Mucosa of descending colon (tissue), 3 donors: ENCODE data around the gene GPC3. TPM values are rescaled to one million over a fixed set of nuclear protein-coding genes. Genes with fewer than 3 reads are reported as not detected.

Experiments
- ATAC-seq: fragments of 200-7000 bp; cut with Tn5 transposase; one replicate; pipeline ENCODE4 v1.9.1; 2020; ENCODE audit warnings: mild to moderate bottlenecking, moderate library complexity
- DNase-seq, 3 donors: peaks; one replicate each; pipeline ENCODE4 v3.0.0-alpha.2; 2020
- H3K36me3 ChIP-seq: fragments of 200-600 bp; one replicate; pipeline ENCODE4 v1.8.0; 2021; ENCODE audit warnings: low read depth, mild to moderate bottlenecking
- H3K4me1 ChIP-seq: fragments of 200-600 bp; one replicate; pipeline ENCODE4 v1.8.0; 2021; ENCODE audit warnings: low read depth, mild to moderate bottlenecking
- H3K4me3 ChIP-seq: fragments of 200-600 bp; one replicate; pipeline ENCODE4 v1.8.0; 2021; ENCODE audit warnings: mild to moderate bottlenecking
- H3K9me3 ChIP-seq: fragments of 200-600 bp; one replicate; pipeline ENCODE4 v1.8.0; 2021; ENCODE audit warnings: mild to moderate bottlenecking
- intact Hi-C, 2 donors: fragments of 100-400 bp; cut with DNase I in 1 of 2; cut with micrococcal nuclease in 1 of 2; formaldehyde crosslinking; loops; one replicate each; pipeline versions ENCODE4 v1.11.0 to v1.11.1; 2022; cut with DNase I, micrococcal nuclease
- total RNA-seq, 3 donors: library from RNA; stranded (reverse); fragmentation: NEBNext Ultra II Directional in 2 of 3; extraction: Animal tissue kit (Norgen Biotek cat#: 25700) in 2 of 3; gene quantifications; one replicate each; pipeline versions ENCODE4 v1.2.1 to v1.2.4, GENCODE V29; 2021 to 2023
- TF ChIP-seq, protein P1 (sequence below): fragments of 200-600 bp; IDR thresholded peaks from one replicate; pipeline ENCODE4 v1.8.0; 2022; ENCODE audit warnings: antibody characterized with exemption, mild to moderate bottlenecking
- donor health status: DM: no; HTN: no; CAD: no; lungs with moderate emphysema.
- donor health status: DM: no; HTN: no; CAD: no.
- donor health status: DM: no; HTN: yes; CAD: no.

Gene GPC3
- total RNA-seq, 3 donors from 2014 or later = 0.55 to 2.8 (median 2.1) TPM

DNA sequence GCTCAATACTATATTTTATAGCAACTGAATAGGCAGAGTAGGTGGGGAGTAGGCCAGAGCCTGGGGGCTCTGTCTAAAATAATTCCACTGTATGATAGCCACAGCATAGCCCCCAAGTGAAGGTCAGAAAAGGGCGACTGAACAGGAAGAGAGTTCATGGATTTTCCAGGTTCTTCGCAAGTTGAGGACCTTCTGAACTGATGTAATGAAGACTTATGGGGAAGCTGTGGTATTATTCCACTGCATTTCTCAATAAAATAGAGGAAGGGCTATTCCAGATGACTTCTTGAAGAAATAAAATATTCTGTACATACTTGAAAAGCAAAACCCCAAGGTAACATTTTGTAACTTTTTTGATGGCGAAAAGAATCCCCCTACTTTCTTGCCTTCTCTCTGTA is 338.7 kb downstream of the GPC3 start:
- Histone ChIP-seq H3K36me3 (no peaks in the 10 kb centered on the region), H3K9me3 (no peaks in the 10 kb centered on the region), H3K4me3 (no peak overlapping the region), H3K4me1 (no peaks in the 10 kb centered on the region)
- DNase-seq (no peak), ATAC-seq (no peak)
- intact Hi-C loops = no loop called here
- TF ChIP-seq, protein P1, sequence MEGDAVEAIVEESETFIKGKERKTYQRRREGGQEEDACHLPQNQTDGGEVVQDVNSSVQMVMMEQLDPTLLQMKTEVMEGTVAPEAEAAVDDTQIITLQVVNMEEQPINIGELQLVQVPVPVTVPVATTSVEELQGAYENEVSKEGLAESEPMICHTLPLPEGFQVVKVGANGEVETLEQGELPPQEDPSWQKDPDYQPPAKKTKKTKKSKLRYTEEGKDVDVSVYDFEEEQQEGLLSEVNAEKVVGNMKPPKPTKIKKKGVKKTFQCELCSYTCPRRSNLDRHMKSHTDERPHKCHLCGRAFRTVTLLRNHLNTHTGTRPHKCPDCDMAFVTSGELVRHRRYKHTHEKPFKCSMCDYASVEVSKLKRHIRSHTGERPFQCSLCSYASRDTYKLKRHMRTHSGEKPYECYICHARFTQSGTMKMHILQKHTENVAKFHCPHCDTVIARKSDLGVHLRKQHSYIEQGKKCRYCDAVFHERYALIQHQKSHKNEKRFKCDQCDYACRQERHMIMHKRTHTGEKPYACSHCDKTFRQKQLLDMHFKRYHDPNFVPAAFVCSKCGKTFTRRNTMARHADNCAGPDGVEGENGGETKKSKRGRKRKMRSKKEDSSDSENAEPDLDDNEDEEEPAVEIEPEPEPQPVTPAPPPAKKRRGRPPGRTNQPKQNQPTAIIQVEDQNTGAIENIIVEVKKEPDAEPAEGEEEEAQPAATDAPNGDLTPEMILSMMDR = no peak

DNA sequence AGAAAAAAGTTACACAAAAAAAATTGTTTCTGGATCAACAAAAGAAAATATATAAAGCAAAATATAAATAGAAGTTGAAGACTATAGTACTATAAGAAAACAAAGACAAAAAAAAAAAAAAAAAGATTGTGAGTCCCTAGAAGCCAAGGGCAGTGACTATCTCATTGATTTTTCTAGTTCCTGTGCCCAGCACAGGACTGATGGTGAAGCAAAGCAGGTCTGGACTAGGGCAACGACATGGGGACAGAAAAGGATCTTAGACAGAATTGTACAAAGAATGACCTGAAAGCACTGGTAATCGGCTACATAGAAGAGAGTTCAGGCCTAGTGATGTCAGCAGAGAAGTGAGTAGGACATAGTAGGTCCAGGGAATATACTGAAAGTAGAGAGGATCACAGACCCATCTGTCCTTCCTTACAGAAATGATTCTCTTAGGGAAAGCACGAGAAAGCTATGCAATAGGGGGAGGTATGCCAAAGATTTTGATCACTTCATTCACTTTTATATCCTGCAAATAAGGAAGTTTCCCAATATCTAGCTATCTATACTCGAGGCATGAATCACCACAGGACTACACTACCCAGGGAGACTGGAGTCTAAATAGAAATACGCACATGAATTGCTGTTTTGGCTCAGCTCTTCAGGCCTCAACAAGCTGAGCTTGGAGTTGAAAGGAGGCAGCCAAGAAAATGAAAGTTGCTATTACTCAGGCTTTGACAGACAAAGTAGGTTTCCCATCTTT is 339.2 kb downstream of the GPC3 start:
- H3K9me3 ChIP-seq = no peaks in the 10 kb centered on the region
- H3K4me1 ChIP-seq = no peaks in the 10 kb centered on the region
- TF ChIP-seq, protein P1 = no peak
- no peaks in the 10 kb centered on the region for H3K36me3 ChIP-seq
- H3K4me3 ChIP-seq = no peak overlapping the region
- ATAC-seq (peak; percentile 59), DNase-seq (no peak)
- intact Hi-C loops = no loop called here

DNA sequence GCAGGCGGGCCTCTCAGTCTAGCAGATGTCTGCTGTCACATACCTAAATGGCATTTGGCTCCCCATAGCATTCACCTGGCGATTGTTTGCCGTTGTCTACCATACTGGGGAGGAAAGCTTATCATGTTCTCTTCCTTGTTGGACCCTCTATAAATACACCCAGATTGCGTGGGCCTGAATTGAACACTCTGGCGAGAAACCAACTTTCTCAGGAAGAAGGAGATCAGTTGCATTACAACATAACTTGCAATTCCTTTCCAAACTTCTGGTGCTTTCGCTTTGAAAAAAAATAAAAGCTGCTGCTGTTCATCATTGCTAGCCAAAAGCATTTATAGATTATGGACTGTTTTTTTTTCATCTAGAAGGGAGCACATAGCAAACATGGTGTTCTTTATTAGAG is 340.1 kb downstream of the GPC3 start:
- Histone ChIP-seq H3K4me3 (no peak overlapping the region), H3K4me1 (no peaks in the 10 kb centered on the region), H3K9me3 (no peaks in the 10 kb centered on the region), H3K36me3 (no peaks in the 10 kb centered on the region)
- intact Hi-C loops = no loop called here
- TF ChIP-seq, protein P1 = no peak
- DNase-seq = no peak
- no peak for ATAC-seq

DNA sequence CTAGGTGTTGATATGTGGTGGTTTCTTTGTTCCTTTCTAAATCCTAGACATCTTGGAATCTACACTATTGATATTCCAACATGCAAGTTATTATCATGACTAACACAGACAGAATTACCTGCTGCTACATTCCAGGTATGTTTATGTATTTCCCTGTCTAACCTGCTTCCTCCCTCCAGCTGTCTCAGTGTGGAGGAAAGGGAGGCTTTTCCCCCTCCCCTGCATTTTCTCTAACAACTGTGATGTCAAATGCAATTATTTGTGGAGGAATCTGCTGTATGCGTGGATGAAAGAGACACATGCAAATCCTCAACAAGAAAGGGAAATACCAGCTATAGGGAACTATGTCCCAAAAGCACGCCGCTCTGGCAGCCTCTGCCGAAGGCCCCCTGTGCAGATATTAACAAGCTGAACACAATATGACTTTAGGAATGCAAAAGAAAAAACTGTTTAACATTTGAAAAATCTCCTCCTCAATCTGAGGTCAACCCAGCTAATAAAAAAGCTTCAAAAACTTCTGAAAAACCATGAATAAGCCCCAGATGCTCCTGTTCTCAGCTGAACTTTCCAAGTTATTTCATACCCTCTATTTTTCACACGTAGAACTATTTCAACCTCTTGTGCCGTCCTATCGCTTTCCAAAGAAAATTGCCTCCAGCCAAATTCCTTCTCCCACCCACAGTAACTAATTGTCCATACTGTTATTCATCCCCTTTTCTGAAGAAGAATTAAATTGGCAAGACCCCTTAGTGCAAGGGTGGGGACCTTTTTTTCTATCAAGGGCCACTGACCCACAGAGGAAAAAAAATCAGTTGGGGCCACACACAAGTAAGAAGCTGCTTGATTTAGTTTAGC is 345.0 kb downstream of the GPC3 start:
- TF ChIP-seq, protein P1 = no peak
- Histone ChIP-seq H3K9me3 (no peaks in the 10 kb centered on the region), H3K36me3 (no peaks in the 10 kb centered on the region), H3K4me1 (no peaks in the 10 kb centered on the region), H3K4me3 (no peak overlapping the region)
- intact Hi-C loops = no loop called here
- DNase-seq (no peak), ATAC-seq (no peak)

DNA sequence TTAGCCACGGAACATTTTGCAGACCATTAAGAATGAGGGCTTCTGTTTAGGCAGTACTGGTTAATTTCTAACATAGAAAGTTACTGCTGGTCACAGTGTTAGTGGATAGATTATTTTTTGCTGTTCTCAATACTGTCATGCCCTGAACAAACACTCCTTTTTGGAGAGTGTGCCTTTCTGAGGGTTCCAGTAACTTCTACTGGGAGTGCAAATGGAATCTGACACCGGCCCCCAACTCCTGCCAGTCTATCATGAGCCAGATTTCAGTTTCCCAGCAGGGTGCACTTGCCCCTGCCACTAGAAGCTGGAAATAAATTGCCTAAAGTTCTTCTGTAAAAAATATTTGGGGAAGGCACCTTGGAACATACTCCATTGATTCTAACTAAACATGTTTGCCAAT is 345.7 kb downstream of the GPC3 start:
- intact Hi-C loops = no loop called here
- no peaks in the 10 kb centered on the region for H3K9me3 ChIP-seq
- TF ChIP-seq, protein P1 = no peak
- no peaks in the 10 kb centered on the region for H3K36me3 ChIP-seq
- DNase-seq (no peak), ATAC-seq (no peak)
- H3K4me1 ChIP-seq = no peaks in the 10 kb centered on the region
- no peak overlapping the region for H3K4me3 ChIP-seq
